ENCODE measurements around the gene CENPN. TPM values are rescaled to one million over a fixed set of nuclear protein-coding genes. Genes with fewer than 3 reads are reported as not detected.

The CENPN gene
- total and polyA plus RNA-seq, 2 of the 13 experiments (the other 11 are each of a cell fraction or from before 2014, with no cell fraction given), result 29.7 to 129 TPM

DNA sequence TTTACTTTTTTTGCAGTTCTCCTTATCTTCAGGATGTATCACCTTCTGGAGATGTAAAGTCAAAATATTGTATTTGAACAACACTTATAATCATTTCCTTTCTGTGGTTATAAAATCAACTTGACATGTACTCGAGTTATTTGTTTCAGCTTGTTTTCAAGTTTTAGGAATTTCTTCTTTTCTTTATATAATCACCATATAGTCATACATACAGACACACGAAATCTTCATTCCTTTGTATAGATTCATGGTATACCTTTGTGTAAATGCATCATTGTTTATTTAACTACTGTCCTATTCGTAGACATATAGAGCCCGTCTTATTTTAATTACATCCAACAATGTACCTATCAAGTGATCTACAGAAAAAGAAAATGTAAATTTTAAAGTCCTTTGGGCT lies 40.4 kb upstream of the CENPN start:
- Histone ChIP-seq H2AFZ (ENCODE audit: low read length) (no peak overlapping the region), H4K20me1 (ENCODE audit: insufficient read depth, low read length) (no peaks in the 10 kb centered on the region), H3K9me3 (ENCODE audit: low read length) (no peaks in the 10 kb centered on the region), H3K4me1 (ENCODE audit: insufficient read depth, low read length) (peaks cover 12% of the 10 kb centered on the region; the same call in 1 of the 2 replicates), H3K36me3 (replicated peaks in 1 of 2; ENCODE audit: control insufficient read depth in 1 of 2, insufficient read depth in 2 of 2, low read length in 2 of 2) (peaks cover under 1 to 1% of the 10 kb centered on the region in 2 experiments; a peak in 1 of 5 replicates), H3K79me2 (ENCODE audit: insufficient read depth, low read length) (no peaks in the 10 kb centered on the region), H3K27ac (ENCODE audit: extremely low read length, insufficient read depth, low read length) (no peak overlapping the region), H3K9ac (ENCODE audit: insufficient read depth, low read depth, low read length) (no peak overlapping the region), H3K4me3 (replicated peaks in 1 of 3; ENCODE audit: insufficient read depth in 1 of 3, low read depth in 2 of 3, low read length in 3 of 3) (no peak overlapping the region), H3K4me2 (ENCODE audit: low read depth, low read length) (no peak overlapping the region), H3K27me3 (ENCODE audit: control insufficient read depth in 1 of 2, insufficient read depth in 2 of 2, low read length in 2 of 2) (no peaks in the 10 kb centered on the region)
- CTCF ChIA-PET (ENCODE audit: low intra/inter-chr PET ratio, low total read pairs), result no interaction called here
- intact Hi-C loops (cut with micrococcal nuclease; ENCODE audit: unreplicated experiment), result no loop called here
- 92% methylated on average over 4 of the region's 4 CpGs for WGBS (ENCODE audit: low lambda C conversion rate)
- DNase-seq (ENCODE audit: low spot score), result no peak
- FAIRE-seq, result no peak
- in situ Hi-C loops (cut with HindIII; ENCODE audit: extremely low pct_ligation_motif_present, low pct_unique_long_range_greater_than_20kb), result no loop called here
- ATAC-seq, result no peak
- TF ChIP-seq ZNF337 (CRISPR knock-in tag; IDR thresholded peaks at IDR 0.05; ENCODE audit: borderline replicate concordance, low read depth), result no peak
- TF ChIP-seq, protein P1, sequence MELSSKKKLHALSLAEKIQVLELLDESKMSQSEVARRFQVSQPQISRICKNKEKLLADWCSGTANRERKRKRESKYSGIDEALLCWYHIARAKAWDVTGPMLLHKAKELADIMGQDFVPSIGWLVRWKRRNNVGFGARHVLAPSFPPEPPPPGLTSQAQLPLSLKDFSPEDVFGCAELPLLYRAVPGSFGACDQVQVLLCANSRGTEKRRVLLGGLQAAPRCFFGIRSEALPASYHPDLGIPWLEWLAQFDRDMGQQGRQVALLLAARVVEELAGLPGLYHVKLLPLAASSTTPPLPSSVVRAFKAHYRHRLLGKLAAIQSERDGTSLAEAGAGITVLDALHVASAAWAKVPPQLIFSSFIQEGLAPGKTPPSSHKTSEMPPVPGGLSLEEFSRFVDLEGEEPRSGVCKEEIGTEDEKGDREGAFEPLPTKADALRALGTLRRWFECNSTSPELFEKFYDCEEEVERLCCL (CRISPR knock-in tag; IDR thresholded peaks at IDR 0.05; ENCODE audit: borderline replicate concordance), result no peak
- TF ChIP-seq, protein P2, sequence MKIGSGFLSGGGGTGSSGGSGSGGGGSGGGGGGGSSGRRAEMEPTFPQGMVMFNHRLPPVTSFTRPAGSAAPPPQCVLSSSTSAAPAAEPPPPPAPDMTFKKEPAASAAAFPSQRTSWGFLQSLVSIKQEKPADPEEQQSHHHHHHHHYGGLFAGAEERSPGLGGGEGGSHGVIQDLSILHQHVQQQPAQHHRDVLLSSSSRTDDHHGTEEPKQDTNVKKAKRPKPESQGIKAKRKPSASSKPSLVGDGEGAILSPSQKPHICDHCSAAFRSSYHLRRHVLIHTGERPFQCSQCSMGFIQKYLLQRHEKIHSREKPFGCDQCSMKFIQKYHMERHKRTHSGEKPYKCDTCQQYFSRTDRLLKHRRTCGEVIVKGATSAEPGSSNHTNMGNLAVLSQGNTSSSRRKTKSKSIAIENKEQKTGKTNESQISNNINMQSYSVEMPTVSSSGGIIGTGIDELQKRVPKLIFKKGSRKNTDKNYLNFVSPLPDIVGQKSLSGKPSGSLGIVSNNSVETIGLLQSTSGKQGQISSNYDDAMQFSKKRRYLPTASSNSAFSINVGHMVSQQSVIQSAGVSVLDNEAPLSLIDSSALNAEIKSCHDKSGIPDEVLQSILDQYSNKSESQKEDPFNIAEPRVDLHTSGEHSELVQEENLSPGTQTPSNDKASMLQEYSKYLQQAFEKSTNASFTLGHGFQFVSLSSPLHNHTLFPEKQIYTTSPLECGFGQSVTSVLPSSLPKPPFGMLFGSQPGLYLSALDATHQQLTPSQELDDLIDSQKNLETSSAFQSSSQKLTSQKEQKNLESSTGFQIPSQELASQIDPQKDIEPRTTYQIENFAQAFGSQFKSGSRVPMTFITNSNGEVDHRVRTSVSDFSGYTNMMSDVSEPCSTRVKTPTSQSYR (CRISPR knock-in tag; IDR thresholded peaks at IDR 0.05; ENCODE audit: borderline replicate concordance), result no peak
- POLR2A ChIA-PET, result no interaction called here
- BruUV-seq (replicated peaks), result no TSS peak

All from HepG2 (cell line).